ENCODE measurements around the gene DAGLA.

DNA sequence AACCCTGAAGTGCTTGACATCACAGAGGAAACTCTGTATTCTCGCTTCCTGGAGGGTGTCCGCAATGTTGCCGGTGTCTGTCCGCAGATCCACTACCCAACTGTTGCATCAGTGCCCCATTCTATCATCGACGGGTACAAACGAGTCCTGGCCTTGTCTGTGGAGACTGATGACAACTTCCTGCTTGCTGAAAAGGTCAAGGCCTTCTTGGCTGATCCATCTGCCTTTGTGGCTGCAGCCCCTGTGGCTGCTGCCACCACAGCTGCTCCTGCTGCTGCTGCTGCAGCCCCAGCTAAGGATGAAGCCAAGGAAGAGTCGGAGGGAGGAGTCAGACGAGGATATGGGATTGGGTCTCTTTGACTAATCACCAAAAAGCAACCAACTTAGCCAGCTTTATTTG lies 42.9 kb upstream of the DAGLA start:
- TF ChIP-seq, protein P1, sequence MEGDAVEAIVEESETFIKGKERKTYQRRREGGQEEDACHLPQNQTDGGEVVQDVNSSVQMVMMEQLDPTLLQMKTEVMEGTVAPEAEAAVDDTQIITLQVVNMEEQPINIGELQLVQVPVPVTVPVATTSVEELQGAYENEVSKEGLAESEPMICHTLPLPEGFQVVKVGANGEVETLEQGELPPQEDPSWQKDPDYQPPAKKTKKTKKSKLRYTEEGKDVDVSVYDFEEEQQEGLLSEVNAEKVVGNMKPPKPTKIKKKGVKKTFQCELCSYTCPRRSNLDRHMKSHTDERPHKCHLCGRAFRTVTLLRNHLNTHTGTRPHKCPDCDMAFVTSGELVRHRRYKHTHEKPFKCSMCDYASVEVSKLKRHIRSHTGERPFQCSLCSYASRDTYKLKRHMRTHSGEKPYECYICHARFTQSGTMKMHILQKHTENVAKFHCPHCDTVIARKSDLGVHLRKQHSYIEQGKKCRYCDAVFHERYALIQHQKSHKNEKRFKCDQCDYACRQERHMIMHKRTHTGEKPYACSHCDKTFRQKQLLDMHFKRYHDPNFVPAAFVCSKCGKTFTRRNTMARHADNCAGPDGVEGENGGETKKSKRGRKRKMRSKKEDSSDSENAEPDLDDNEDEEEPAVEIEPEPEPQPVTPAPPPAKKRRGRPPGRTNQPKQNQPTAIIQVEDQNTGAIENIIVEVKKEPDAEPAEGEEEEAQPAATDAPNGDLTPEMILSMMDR (IDR thresholded peaks at IDR 0.05; ENCODE audit: insufficient read depth, low read length, poor library complexity, severe bottlenecking) = no peak
- TF ChIP-seq EZH2phosphoT487 (conservative IDR thresholded peaks at IDR 0.05; ENCODE audit: low read length) = no peak

Measured in SU-DHL-6 (cell line).